Measurements from ENCODE around the gene CTNNA3. TPM values are rescaled to one million over a fixed set of nuclear protein-coding genes. Genes with fewer than 3 reads are reported as not detected.

The CTNNA3 gene
- total and polyA plus RNA-seq, 2 of the 4 experiments (the other 2 are of a cell fraction) = 0.19 to 0.90 TPM

- Histone ChIP-seq H3K27me3 (ENCODE audit: control insufficient read depth, insufficient read depth, low read length) (no peaks in the 10 kb centered on the region), H4K20me1 (ENCODE audit: insufficient read depth, low read length) (no peaks in the 10 kb centered on the region), H3K4me3 (ENCODE audit: insufficient read depth, low read depth, low read length) (no peak overlapping the region), H2BK15ac (ENCODE audit: low read depth, low read length) (no peak overlapping the region), H2AFZ (replicated peaks; ENCODE audit: low read length, poor library complexity) (no peak overlapping the region), H3K4ac (ENCODE audit: low read depth, low read length) (no peak overlapping the region), H3K9me3 (ENCODE audit: control insufficient read depth, insufficient read depth, low read length) (no peaks in the 10 kb centered on the region), H2AK9ac (replicated peaks; ENCODE audit: low read depth, low read length, poor library complexity) (no peak overlapping the region), H4K5ac (ENCODE audit: low read depth, low read length) (no peak overlapping the region), H3K4me2 (ENCODE audit: low read depth, low read length) (no peak overlapping the region), H2AK5ac (ENCODE audit: low read depth, low read length) (no peak overlapping the region), H3K23ac (ENCODE audit: low read depth, low read length) (no peak overlapping the region), H2BK20ac (ENCODE audit: low read depth, low read length) (no peak overlapping the region), H2BK120ac (ENCODE audit: low read depth, low read length) (no peak overlapping the region), H3K9me1 (ENCODE audit: insufficient read depth, low read length) (no peaks in the 10 kb centered on the region), H3K27ac (ENCODE audit: insufficient read depth, low read length) (no peak overlapping the region), H3K56ac (ENCODE audit: extremely low read depth, insufficient read depth, low read length) (no peak overlapping the region), H4K91ac (ENCODE audit: insufficient read depth, low read depth, low read length) (no peak overlapping the region), H3K79me1 (ENCODE audit: low read depth in 1 of 2, low read length in 2 of 2) (no peaks in the 10 kb centered on the region), H2BK5ac (ENCODE audit: low read depth, low read length, poor library complexity, severe bottlenecking) (no peak overlapping the region), H3K18ac (ENCODE audit: low read depth, low read length) (no peak overlapping the region), H3K4me1 (ENCODE audit: control insufficient read depth, insufficient read depth, low read length) (no peaks in the 10 kb centered on the region), H4K8ac (ENCODE audit: low read depth in 2 of 2, low read length in 2 of 2) (no peak overlapping the region), H3K36me3 (ENCODE audit: control insufficient read depth, insufficient read depth, low read length) (no peaks in the 10 kb centered on the region), H3K14ac (replicated peaks; ENCODE audit: low read depth, low read length) (no peak overlapping the region), H3K9ac (ENCODE audit: low read depth, low read length) (no peak overlapping the region)
- TF ChIP-seq CHD1 (IDR thresholded peaks at IDR 0.05; ENCODE audit: low read depth, low read length) (no peak), BHLHE40 (IDR thresholded peaks at IDR 0.05; ENCODE audit: low read depth, low read length) (no peak), ELK1 (IDR thresholded peaks at IDR 0.05; ENCODE audit: borderline replicate concordance, low read depth, low read length) (no peak), CTCF (conservative IDR thresholded peaks at IDR 0.05; ENCODE audit: low read depth, low read length) (no peak), USF2 (IDR thresholded peaks at IDR 0.05; ENCODE audit: low read depth, low read length) (no peak), RCOR1 (IDR thresholded peaks at IDR 0.05; ENCODE audit: insufficient replicate concordance, low read length) (no peak), MXI1 (IDR thresholded peaks at IDR 0.05; ENCODE audit: borderline replicate concordance, low read depth, low read length) (no peak), NFE2L2 (IDR thresholded peaks at IDR 0.05; ENCODE audit: low read depth, low read length) (no peak), RAD21 (IDR thresholded peaks at IDR 0.05; ENCODE audit: low read length) (no peak), SMC3 (IDR thresholded peaks at IDR 0.05; ENCODE audit: low read depth, low read length) (no peak), RFX5 (IDR thresholded peaks at IDR 0.05; ENCODE audit: low read depth, low read length) (no peak), MAFK (IDR thresholded peaks at IDR 0.05; ENCODE audit: low read depth, low read length) (no peak)
- BruUV-seq (replicated peaks) = no TSS peak
- intact Hi-C loops (cut with micrococcal nuclease) = no loop called here
- no peak for DNase-seq
- ChIA-PET CTCF (no interaction called here), POLR2A (ENCODE audit: unreplicated experiment) (no interaction called here)
- WGBS, 2 experiments (ENCODE audit: extremely low coverage in 2 of 2, insufficient read length in 1 of 2) = no CpG with 5 or more reads among the region's 3 CpGs
- dilution Hi-C loops (cut with HindIII; ENCODE audit: low sequenced_read_pairs, unreplicated experiment) = no loop called here
- in situ Hi-C loops (cut with MboI; ENCODE audit: low sequenced_read_pairs) = no loop called here
- no peak for ATAC-seq (ENCODE audit: low read depth)
Measured at GRCh38 chr10:66273966-66274519, 1422.0 kb downstream of the CTNNA3 start.
